Retinal pigment epithelial cell (primary cell): ENCODE measurements around the gene AAK1.

Experiments used
- DNase-seq: peaks from one replicate; pipeline ENCODE4 v3.0.0-alpha.2; 2010; ENCODE audit warnings: low read depth
- H3K4me3 ChIP-seq: 2 replicates; pipeline ENCODE4 v1.5.1; 2011; ENCODE audit warnings: mild to moderate bottlenecking, low read length, control low read depth, moderate library complexity
- TF ChIP-seq, protein P1 (sequence below): conservative IDR thresholded peaks from 2 replicates; pipeline ENCODE4 v1.5.1; 2011; ENCODE audit warnings: low read depth, low read length, control low read depth, inconsistent platforms

The AAK1 gene

DNA sequence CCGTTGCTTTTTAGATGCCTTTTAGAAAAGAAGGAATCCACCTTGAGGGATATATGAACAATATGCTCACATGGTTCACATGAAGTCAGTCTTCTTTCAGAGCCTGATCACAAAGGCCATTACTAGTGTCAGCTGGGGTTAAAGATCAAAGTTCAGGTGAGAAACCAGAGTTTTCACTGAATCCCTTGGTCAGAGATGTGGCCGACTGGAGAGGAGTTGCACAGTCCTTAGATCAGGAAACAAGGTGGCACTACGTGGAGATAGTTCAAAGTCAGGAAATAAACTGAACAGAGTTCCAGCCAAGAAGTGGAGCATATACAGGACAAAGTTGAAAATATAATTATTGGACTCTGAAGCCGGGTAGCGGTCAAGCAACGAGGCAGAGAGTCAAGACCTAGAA, 54.6 kb downstream of the AAK1 start:
- TF ChIP-seq, protein P1, sequence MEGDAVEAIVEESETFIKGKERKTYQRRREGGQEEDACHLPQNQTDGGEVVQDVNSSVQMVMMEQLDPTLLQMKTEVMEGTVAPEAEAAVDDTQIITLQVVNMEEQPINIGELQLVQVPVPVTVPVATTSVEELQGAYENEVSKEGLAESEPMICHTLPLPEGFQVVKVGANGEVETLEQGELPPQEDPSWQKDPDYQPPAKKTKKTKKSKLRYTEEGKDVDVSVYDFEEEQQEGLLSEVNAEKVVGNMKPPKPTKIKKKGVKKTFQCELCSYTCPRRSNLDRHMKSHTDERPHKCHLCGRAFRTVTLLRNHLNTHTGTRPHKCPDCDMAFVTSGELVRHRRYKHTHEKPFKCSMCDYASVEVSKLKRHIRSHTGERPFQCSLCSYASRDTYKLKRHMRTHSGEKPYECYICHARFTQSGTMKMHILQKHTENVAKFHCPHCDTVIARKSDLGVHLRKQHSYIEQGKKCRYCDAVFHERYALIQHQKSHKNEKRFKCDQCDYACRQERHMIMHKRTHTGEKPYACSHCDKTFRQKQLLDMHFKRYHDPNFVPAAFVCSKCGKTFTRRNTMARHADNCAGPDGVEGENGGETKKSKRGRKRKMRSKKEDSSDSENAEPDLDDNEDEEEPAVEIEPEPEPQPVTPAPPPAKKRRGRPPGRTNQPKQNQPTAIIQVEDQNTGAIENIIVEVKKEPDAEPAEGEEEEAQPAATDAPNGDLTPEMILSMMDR, result no peak
- no peak overlapping the region for H3K4me3 ChIP-seq
- no peak for DNase-seq

DNA sequence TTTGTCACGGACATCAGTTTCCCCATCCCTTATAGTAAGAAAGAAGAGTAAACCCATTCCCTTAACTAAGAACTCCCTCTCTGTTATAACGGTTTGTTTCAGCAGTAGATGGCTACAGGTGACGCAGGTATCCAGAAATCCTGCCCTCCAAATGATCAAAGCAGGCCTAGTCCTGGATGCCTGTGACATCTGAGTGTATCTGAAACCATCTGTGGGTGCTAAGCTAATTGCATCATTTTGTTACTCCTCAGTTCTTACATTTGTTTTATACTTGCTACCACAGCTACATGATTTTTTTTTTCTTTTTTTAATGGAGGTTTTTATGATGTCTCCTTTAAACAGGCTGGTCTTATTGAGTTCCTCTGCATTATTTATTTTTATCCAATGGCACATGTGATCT, 55.1 kb downstream of the AAK1 start:
- TF ChIP-seq, protein P1, result no peak
- no peak overlapping the region for H3K4me3 ChIP-seq
- no peak for DNase-seq

DNA sequence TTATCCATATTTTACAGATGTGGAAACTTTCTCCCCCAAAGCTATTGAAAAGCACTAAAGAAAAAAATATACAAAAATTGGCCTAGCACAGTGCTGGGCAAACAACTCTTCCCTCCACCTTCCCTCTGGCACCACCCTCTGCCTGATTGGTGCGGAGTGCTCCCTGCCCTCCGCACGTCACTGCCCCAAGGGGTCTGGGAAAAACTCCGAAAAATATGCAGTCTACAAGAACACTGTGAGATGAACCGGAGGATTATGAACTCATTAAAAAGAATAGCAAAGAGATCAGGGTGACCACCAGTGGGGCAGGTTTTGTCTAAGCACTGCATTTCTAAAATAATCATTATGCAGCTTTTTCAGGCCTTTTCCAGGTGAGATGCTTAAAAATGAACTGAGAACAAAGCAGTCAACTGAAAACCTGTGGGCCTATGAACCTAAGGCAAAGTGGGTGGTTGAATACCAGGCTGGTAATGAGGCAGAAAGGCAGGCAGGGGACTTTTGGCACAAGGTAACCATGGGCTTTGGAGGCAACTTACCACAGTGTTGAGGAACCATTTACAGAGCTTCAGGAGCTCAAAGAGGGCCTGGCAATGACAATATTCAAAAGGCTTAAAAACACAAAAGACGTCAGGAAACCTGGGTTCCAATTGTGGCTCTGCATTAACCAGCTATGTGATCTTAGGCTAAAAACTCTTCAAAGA, 57.5 kb downstream of the AAK1 start:
- DNase-seq, result no peak
- no peak overlapping the region for H3K4me3 ChIP-seq
- TF ChIP-seq, protein P1, result no peak

DNA sequence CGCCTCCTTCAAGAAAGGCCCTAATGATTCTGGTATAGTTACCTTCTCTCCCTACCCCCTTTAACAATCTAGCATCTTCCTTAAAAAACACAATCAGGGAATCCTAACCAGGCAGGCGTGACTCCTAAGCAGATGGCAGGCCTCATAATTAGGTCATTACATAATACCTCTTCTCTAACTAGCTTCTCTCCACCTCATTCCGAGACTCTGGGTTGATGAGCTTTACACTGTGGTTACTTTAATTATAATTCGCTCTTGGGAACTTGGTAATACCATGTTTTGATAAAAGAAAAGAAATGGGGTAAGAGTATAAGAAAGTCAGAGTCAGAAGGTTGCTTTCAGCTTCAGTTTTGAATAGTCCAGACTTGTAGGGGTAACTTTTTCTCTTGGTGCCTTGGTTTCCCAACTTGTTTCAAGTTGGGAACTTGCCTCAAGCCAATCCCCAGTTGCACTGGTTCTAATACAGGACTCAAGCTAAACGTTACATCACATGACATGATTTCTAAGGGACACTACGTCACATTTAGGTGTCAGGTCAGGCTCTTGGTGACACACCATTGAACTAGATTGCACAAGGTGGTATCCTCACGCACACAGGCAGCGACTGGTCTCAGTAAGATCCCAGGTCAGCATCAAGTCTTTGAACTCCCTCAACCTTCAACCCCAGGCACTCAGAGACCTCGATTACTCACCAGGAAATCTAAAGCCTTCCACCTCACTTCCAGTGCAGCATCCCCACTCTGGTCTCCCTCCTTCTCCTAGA, 59.2 kb downstream of the AAK1 start:
- no peak for DNase-seq
- TF ChIP-seq, protein P1, result no peak
- H3K4me3 ChIP-seq, result no peak overlapping the region

DNA sequence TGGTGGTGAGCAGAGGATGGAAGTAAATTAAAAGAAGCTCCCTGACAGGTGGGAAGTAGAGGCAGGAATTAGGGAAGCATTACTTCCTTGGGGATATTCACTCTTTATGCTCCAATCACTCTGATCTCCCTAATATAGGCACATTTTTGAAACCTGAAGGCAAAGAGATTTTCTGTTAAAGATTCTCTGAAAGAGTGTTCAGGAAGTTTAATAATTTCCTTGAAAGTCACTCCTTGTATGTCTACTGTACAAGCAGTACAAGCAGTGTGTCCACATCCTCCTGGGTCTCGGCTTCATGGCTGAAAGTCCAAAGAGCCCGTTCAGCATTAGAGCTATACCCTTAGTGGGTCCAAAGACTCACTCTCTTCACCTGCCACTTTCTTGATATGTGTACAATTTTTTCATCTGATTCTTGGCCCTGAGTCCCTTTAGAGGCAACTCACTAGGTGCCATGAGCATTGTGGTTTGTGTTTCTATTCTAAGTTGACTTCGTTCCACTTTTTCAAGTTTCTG, 60.2 kb downstream of the AAK1 start:
- no peak for DNase-seq
- TF ChIP-seq, protein P1, result no peak
- H3K4me3 ChIP-seq, result no peak overlapping the region

DNA sequence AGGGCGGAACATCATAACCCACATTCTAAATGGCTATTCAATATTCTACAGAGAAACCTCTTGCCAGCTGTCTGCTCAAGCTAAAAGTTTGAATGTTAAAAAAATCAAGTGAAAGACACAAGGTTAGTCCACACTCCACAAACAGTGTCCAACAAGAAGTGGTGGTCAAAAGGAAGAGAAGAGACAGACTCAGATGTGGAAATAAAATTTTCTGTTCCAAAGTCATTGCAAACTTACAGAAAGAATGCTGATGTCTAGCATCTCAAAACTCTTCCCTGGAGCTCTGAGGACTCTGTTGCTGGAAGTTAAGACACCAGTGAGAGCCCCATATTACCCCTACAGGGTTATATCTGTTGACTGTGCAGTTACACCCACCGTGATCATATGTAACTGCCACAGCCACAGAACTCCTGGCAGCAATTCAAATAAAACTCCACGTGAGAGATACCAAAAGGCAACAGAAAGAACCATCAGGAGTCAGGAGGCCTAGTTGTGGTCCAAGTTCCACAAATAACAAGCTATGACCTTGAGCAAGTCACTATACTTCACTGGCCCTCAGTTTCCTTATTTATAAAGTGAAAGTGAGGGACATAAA, 60.9 kb downstream of the AAK1 start:
- no peak for DNase-seq
- TF ChIP-seq, protein P1, result no peak
- H3K4me3 ChIP-seq, result no peak overlapping the region
